Esophagus muscularis mucosa (tissue), 4 donors: ENCODE data around the gene TMEM115.

ENCODE experiments used
- CTCF ChIP-seq, 3 experiments: fragments of 200-600 bp in 2 of 3; fragments of 450-650 bp in 1 of 3; sonication (generic) in 2 of 3; IDR thresholded peaks; one replicate each; pipeline ENCODE4 v1.5.1; 2017 to 2019; ENCODE audit warnings: antibody characterized with exemption in 3 of 3, mild to moderate bottlenecking in 2 of 3, moderate library complexity in 1 of 3
- EP300 ChIP-seq: sonication (generic); formaldehyde crosslinking; IDR thresholded peaks from one replicate; pipeline ENCODE4 v1.6.1; 2017; ENCODE audit warnings: antibody characterized with exemption
- POLR2A ChIP-seq: fragments of 450-650 bp; IDR thresholded peaks from one replicate; pipeline ENCODE4 v1.6.1; 2017; ENCODE audit warnings: antibody characterized with exemption, moderate library complexity, mild to moderate bottlenecking, low read depth

- TF ChIP-seq CTCF (IDR thresholded peaks at IDR 0.05) (no peak), POLR2A (no peak), EP300 (no peak)
These were observed 42.8 kb upstream of the TMEM115 start for GRCh38 chr3:50401978-50402595.
